H1 (cell line): Measurements from ENCODE around the gene CRHR2.

Source experiments
- CBX5 ChIP-seq: fragments of 300-800, 300-1000 bp; sonication (generic); IDR thresholded peaks from 2 replicates; pipeline ENCODE4 v1.7.1; 2016; ENCODE audit warnings: antibody characterized with exemption, low read length, low read depth
- CEBPB ChIP-seq: IDR thresholded peaks from 2 replicates; pipeline ENCODE4 v1.6.1; 2012; ENCODE audit warnings: low read depth, low read length
- CREB1 ChIP-seq: IDR thresholded peaks from 2 replicates; pipeline ENCODE4 v1.6.1; 2012; ENCODE audit warnings: inconsistent platforms
- EP300 ChIP-seq, 2 experiments: IDR thresholded peaks; 1 replicate in 1 of 2; 2 replicates in 1 of 2; pipeline ENCODE4 v1.6.1; 2011 to 2012; ENCODE audit warnings: low read depth in 2 of 2, low read length in 2 of 2, mild to moderate bottlenecking in 2 of 2, borderline replicate concordance in 1 of 2, inconsistent platforms in 1 of 2, moderate library complexity in 1 of 2
- JUN ChIP-seq: IDR thresholded peaks from 2 replicates; pipeline ENCODE4 v1.6.1; 2011; ENCODE audit warnings: low read depth, mild to moderate bottlenecking, improper control_type of control experiment, low read length
- NANOG ChIP-seq: IDR thresholded peaks from 2 replicates; pipeline ENCODE4 v1.6.1; 2011; ENCODE audit warnings: low read length, low read depth, mild to moderate bottlenecking, inconsistent platforms; ENCODE audit not compliant: insufficient read depth, poor library complexity, severe bottlenecking
- POLR2A ChIP-seq, 2 experiments: IDR thresholded peaks; 1 replicate in 1 of 2; 2 replicates in 1 of 2; pipeline ENCODE4 v1.6.1; 2011; ENCODE audit warnings: low read depth in 2 of 2, low read length in 2 of 2, mild to moderate bottlenecking in 2 of 2; ENCODE audit errors: control extremely low read depth in 1 of 2
- SIN3A ChIP-seq, 2 experiments: IDR thresholded peaks in 1 of 2; conservative IDR thresholded peaks in 1 of 2; 2 replicates each; pipeline ENCODE4 v1.6.1; 2011 to 2012; ENCODE audit warnings: low read length in 2 of 2, improper control_type of control experiment in 1 of 2, low read depth in 1 of 2, mild to moderate bottlenecking in 1 of 2
- TEAD4 ChIP-seq: IDR thresholded peaks from 2 replicates; pipeline ENCODE4 v1.6.1; 2012; ENCODE audit warnings: low read depth, low read length, inconsistent platforms, mixed read lengths
- YY1 ChIP-seq: IDR thresholded peaks from 2 replicates; pipeline ENCODE4 v1.6.1; 2011; ENCODE audit warnings: low read depth, mild to moderate bottlenecking, low read length
- TF ChIP-seq, protein P1 (sequence below): IDR thresholded peaks from 2 replicates; pipeline ENCODE4 v1.6.1; 2011; ENCODE audit warnings: low read depth, mild to moderate bottlenecking, low read length; ENCODE audit not compliant: insufficient read depth
- TF ChIP-seq, protein P2 (sequence below), 3 experiments: IDR thresholded peaks; 1 replicate in 2 of 3; 2 replicates in 1 of 3; pipeline versions ENCODE4 v1.5.1 to v1.6.1; 2011; ENCODE audit warnings: low read length in 3 of 3, mild to moderate bottlenecking in 3 of 3, inconsistent platforms in 2 of 3, low read depth in 1 of 3, moderate library complexity in 1 of 3; ENCODE audit not compliant: insufficient read depth in 1 of 3; ENCODE audit errors: control extremely low read depth in 1 of 3
- TF ChIP-seq, protein P3 (sequence below): IDR thresholded peaks from 2 replicates; pipeline ENCODE4 v1.6.1; 2012; ENCODE audit warnings: inconsistent platforms

DNA sequence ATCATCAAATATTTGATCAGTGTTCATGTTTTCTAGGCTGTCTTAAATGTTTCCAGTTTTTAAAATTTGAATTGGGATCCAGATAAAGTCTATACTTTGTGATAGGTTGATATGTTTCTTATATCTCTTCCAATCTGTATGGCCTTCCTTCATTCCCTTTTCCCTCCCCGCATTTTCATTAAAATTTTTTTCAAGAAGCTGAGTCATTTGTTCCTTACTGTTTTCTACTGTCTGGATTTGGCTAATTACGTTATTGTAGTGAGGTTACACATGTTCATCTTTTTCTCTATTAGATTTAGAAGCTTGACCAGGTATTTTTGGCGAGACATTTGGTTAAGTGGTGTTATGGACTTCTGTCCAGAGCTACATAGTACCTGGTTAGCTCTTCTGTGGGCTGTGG is 76.4 kb downstream of the CRHR2 start:
- TF ChIP-seq, protein P1, sequence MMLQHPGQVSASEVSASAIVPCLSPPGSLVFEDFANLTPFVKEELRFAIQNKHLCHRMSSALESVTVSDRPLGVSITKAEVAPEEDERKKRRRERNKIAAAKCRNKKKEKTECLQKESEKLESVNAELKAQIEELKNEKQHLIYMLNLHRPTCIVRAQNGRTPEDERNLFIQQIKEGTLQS: no peak
- TF ChIP-seq CEBPB (no peak), TEAD4 (no peak), NANOG (no peak), CBX5 (no peak), POLR2A (IDR thresholded peaks at IDR 0.05; ENCODE audit: control extremely low read depth in 1 of 2, low read depth in 2 of 2, low read length in 2 of 2) (no peak), EP300 (IDR thresholded peaks at IDR 0.05; ENCODE audit: borderline replicate concordance in 1 of 2, low read depth in 2 of 2, low read length in 2 of 2) (no peak), YY1 (no peak), SIN3A (conservative IDR thresholded peaks at IDR 0.05 in 1 of 2, IDR thresholded peaks at IDR 0.05 in 1 of 2; ENCODE audit: low read depth in 1 of 2, low read length in 2 of 2) (no peak), CREB1 (no peak), JUN (no peak)
- TF ChIP-seq, protein P2, sequence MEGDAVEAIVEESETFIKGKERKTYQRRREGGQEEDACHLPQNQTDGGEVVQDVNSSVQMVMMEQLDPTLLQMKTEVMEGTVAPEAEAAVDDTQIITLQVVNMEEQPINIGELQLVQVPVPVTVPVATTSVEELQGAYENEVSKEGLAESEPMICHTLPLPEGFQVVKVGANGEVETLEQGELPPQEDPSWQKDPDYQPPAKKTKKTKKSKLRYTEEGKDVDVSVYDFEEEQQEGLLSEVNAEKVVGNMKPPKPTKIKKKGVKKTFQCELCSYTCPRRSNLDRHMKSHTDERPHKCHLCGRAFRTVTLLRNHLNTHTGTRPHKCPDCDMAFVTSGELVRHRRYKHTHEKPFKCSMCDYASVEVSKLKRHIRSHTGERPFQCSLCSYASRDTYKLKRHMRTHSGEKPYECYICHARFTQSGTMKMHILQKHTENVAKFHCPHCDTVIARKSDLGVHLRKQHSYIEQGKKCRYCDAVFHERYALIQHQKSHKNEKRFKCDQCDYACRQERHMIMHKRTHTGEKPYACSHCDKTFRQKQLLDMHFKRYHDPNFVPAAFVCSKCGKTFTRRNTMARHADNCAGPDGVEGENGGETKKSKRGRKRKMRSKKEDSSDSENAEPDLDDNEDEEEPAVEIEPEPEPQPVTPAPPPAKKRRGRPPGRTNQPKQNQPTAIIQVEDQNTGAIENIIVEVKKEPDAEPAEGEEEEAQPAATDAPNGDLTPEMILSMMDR (IDR thresholded peaks at IDR 0.05; ENCODE audit: control extremely low read depth in 1 of 3, insufficient read depth in 1 of 3, low read depth in 1 of 3, low read length in 3 of 3): no peak
- TF ChIP-seq, protein P3, sequence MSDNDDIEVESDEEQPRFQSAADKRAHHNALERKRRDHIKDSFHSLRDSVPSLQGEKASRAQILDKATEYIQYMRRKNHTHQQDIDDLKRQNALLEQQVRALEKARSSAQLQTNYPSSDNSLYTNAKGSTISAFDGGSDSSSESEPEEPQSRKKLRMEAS: no peak
